Jurkat, Clone E6-1 (cell line): ENCODE data around the gene SNX25.
"Not testable (repeated sequence)": the region's sequence is repeated elsewhere in the genome, so short reads cannot be mapped to it uniquely, and the experiment has no call there.

ENCODE experiments used
- DNase-seq: peaks from one replicate; pipeline ENCODE4 v3.0.0-alpha.2; 2011; ENCODE audit warnings: low read depth, low spot score
- H3K4me3 ChIP-seq: 2 replicates; pipeline ENCODE4 v1.5.1; 2011; ENCODE audit warnings: mild to moderate bottlenecking, low read length, control low read depth, moderate library complexity

The SNX25 gene

DNA sequence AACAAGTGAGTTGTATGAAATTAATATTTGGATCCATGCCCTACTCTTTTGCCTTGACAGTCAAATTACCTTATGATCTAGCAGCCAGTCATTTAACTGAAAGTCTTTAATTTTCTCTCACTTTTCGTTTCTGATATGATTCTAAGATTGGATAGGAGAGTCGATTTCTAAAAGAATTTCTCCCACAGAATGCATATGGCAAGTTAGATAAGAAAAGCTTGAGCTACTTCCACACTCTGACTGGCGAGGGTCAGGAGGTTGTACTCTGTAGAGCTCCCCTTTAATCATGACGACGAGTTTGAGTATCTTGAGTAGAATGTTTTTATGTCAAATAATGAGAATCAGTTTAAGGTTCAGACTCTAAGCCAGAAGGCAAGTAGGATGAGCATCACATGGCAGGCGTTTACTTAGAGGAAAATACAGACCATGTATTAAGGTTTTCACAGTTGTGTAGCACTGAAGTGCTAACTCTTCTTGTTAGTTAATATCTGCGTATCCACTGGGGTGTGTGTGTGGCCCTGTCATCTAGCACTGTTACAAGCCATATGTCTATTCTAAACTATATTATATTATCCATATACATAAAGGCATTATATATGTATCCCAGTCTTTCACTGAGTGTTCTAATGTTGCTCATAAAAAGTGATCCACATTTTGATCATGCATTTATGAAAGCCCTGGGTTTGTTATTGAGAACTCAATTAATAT is 148.5 kb downstream of the SNX25 start:
- no peak overlapping the region for H3K4me3 ChIP-seq
- no peak for DNase-seq

DNA sequence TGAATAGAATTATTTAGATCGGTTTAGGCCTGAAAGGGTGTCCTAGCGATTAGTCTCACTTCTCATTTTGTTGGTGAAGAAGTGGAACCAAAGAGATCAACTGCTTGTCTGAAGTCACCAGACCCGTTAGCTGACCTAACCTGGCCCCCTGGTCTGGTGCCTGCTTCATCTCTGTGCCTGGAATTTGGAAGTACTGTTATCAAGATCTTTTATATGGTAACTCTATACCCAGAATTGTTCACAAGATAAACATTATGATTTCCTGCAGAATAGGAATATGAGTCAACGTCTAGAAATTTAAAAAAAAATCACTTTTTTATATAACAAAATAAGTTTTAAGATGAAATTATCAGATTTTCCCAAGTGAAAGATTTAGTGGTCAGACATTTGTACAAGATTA is 149.1 kb downstream of the SNX25 start:
- no peak overlapping the region for H3K4me3 ChIP-seq
- DNase-seq, result no peak

DNA sequence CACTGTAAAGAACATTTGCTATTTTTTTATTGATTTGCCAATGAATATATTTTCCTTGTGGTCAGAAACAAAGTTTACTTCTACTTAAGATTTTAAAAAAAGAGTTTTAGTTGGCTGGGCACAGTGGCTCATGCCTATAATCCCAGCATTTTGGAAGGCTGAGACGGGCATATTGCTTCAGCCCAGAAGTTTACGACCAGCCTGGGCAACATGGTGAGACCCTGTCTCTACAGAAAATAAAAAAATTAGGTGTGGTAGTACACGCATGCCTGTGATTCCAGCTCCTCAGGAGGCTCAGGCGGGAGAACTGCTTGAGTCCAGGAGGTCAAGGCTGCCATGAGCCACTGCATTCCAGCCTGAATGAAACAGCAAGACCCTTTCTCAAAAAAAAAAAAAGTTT is 149.6 kb downstream of the SNX25 start:
- H3K4me3 ChIP-seq, result no peak overlapping the region
- DNase-seq, result no peak

DNA sequence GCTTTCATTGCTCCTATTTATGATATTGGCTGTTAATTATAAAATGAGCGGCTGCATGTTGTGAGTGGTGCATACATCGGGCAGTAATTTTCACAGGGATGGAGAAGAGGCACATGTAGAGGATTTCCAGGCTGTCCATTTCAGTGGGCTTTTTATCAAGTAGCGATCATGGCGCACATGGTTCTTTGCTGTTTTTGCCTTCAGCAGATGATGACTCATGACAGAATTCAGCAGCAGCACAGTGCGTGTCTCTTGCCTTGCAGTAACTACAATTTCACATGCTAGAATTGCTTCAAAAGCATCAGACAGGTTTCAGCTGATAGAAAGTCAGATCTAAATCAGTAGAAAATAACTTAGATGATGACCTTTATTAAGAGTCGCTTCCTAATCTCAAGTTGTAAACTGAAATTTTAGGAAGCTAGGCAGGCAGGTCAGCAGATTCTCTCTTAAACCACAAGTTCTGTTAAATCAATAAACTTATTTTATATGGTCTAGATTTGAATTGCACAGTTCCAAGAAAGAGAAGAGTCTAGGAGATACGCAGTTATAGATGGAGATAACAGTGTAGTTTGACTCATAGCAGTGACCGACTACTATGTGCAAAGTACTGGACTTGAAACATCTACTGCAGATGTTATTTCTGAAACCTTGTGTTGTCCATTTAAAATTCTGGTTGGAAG is 150.5 kb downstream of the SNX25 start:
- DNase-seq, result no peak

DNA sequence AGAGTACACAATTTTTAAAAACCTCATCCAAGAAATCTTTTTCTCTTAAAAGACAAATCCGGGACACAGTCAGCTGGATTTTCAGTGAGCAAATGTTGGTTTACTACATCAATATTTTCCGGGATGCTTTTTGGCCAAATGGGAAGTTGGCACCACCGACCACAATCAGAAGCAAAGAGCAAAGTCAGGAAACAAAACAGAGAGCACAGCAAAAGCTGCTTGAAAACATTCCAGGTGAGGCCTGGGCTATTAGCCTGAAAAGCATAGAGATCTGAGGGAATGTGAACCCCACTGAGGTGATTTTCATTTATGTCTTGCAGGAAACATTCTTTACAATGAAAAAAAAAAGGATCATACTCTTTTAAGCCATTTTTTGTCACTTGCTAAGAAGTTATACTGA is 152.5 kb downstream of the SNX25 start:
- no peak for DNase-seq
- H3K4me3 ChIP-seq, result no peak overlapping the region

More for the DNA sequence above, 150.5 kb downstream of the SNX25 start:
- H3K4me3 ChIP-seq, result no peak overlapping the region

DNA sequence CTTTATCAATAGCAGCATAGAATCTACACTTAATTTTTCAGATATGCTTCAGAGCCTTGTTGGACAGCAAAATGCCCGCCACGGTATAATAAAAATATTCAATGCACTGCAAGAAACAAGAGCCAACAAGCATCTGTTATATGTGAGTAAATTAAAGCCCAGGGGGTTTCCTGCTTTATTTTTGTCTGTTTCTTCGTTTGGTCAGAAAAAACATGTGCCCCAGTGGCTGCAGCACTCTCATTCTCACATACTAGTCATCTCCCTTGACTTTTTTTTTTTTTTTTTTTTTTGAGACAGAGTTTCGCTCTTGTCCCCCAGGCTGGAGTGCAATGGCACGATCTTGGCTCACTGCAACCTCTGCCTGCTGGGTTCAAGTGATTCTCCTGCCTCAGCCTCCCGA is 153.2 kb downstream of the SNX25 start:
- not testable (repeated sequence) for H3K4me3 ChIP-seq, DNase-seq

DNA sequence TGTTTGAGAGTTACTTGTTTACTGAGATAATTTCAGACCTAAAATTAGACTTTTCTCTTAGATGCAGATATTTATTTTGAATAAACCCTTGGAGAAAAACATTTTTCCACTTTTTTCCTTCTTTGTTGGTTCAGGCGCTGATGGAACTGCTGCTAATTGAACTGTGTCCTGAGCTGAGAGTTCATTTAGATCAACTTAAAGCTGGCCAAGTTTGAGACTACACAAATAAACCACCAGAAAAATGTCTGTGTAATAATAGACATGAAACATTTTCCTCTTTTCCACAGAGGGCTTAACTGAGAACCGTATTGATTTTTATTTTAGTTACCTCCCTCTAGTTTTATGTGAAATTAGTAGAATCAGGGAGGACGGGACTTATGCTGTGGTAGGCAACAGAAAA is 153.9 kb downstream of the SNX25 start:
- no peak overlapping the region for H3K4me3 ChIP-seq
- DNase-seq, result no peak

DNA sequence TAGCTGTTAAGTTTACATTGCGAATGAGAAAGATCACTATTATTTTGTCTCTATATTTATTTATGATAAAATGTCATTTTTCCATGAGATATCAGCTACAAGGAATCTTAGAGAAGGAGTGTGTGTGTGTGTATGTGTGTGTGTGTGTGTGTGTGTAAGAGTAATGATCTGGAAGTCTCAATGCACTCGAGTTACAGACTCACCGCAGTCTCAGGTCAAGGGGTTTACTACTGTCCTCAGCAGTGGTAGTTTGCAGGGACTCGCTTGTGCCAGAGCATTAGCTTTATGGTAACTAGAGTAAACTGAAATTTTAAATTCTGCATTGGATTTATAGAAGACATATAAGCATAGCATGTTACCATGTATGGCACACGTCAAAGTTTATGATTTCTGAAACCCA is 155.5 kb downstream of the SNX25 start:
- DNase-seq, result no peak
- H3K4me3 ChIP-seq, result no peak overlapping the region

DNA sequence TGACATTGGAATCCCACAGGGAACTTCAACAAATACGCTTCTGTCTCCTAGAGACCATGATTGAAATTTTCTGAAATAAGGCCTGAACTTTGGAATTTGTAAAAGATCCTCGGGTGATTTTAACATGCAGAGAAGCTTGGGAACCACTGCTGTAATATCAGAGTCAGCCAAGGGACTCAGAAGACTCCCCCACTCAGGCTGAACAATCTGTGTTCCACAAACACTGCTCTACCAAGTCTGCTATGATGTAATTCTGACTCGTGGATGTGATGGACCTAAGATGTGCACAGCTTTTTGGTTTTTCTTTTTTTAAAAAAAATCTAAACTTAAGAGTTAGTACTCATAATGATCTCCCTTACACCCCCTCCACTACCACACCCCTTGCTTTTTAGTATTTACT is 160.3 kb downstream of the SNX25 start:
- DNase-seq, result no peak
- H3K4me3 ChIP-seq, result no peak overlapping the region

DNA sequence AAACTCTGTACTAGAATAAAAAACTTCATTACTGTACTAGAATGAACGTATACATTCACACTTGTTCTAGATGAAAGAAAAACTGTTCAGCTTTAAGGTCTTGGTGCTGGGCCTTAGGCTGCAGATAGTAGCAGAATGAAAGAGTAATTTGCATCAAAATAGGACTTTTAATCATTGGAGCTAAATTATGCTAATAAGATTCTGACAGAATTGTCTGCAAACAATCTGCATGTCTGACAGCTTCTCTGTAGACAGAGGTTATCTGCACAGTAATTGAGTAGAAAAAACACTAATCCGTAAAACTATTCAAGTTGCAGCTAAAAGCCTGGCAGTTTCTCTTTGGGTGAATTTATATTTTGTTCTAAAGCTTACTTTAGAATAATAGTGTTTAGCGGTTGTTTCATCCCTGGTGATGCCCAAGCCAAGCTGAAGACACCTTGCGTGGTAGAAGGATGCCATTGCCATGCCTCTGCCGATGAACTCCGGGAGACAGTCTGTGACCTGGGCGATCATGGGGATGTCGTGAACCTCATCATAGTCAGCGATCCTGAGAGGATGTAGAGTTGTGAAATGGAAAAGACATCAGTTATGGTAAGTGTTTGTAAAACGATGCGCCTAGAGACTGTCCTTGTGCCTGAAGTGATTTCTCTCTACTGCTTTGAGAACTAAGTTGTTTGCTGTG is 161.0 kb downstream of the SNX25 start:
- no peak for DNase-seq
- no peak overlapping the region for H3K4me3 ChIP-seq

DNA sequence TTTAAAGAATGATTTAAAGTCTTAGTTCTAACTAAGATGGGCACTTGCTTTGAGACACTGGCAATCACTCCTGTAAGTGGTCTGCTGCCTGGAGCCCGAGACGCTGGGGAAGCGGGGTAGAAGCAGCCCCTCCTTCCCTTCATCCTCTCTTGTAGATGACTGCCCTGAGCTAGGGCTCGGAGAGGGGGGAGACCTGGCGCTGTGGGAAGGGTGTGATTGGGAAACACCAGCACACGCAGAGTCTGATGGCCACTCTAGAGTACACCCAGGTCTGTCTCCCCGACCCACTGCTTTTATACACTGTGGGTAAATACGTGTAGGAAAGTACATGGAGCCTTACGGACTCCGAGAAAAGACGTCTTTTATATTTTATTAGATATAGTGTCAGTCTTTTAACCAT is 162.3 kb downstream of the SNX25 start:
- no peak overlapping the region for H3K4me3 ChIP-seq
- DNase-seq, result no peak

DNA sequence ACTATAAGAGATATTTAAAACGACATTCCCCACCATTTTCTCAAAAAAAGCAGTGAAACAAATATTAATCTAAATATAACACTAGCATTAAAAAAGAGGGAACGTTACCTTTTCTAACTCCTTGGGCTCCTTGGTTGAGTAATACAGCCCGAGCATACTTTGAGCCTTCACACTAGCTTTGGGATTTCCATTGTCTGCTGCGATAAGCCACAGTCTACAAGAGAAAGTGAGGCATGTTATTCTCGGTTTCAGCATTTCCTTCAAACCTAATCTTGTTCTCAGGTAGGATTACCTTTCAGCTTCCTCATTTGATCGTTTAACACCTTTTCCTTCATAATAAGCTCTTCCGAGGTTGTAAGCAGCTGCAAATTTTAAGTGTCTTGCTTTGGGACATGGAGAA is 164.6 kb downstream of the SNX25 start:
- DNase-seq, result no peak
- no peak overlapping the region for H3K4me3 ChIP-seq

DNA sequence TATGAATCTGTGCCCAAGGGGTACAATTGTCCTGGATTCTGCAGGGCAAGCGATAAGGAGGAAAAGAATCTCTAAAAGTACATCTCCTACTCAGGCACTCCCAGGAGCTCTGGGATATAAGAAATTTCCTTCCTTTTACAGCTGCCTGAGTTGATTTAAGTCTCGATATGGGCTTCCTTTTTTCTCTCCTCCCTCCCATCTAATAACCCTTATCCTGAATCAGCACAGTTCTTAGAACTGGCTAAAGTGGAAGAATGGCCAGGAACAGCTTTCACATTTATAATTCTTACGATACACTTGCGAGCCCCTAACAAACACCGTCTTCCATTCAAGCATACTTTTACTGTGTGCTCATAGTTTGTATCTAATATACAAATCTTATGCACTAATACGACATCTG is 165.2 kb downstream of the SNX25 start:
- no peak overlapping the region for H3K4me3 ChIP-seq
- DNase-seq, result no peak

DNA sequence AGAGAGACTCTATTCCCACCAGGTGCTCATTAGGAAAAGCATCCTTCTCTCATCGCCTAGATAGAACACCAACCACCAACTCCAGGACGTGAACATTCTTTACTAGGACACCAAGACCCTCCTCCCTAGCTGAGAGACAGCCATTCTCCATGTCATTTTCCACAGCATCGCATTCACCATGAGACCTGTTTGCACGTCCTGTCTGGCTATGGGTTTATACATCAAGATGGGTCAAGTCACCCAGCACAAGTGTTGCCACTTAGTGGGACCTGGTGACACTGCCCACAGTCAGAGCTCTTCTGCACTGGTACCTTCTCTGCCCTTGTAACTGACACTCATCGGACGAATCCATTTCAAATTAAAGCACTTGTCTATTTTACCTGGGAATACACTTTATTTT is 168.9 kb downstream of the SNX25 start:
- no peak overlapping the region for H3K4me3 ChIP-seq
- no peak for DNase-seq

DNA sequence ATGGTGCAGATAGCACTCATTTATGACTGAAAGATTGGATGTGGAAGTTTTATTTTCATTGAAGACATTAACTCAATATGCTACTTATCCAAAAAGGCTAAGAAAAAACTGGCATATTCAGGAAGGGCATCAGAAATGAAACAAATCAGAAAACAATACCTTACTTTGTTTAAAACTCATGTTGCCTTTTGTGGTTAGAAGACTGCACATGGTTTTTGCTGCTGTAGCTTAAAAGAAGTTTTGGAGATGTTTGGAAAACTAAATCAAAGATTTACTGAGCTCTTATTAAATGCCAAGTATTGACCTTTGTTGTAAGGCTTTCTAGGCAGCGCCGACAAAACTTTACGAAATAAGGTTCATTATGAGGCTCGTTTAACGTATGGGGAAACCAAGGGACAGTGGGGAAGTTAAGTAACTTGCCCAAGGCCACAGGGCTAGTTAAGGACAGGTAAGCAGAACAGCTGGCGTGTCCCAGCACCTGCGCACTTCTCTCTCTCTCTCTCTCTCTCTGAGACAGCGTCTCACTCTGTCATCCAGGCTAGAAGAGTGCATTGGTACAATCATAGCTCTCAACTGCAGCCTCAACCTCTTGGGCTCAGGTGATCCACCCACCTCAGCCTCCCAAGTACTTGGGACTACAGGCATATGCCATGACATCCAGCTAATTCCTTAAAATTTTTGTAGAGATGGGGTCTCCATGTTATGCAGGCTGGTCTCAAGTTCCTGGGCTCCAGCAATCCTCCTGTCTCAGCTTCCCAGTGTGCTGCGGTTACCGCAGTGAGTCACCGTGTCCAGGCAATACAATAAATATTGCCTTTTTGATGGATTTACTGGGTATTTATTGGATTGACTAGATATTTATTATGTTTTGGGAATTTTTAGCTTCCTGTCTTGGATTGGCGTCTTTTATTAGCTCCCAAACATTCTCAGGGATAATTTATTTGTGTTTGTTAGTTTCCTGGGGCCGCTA is 170.2 kb downstream of the SNX25 start:
- H3K4me3 ChIP-seq, result no peak overlapping the region
- DNase-seq, result no peak

DNA sequence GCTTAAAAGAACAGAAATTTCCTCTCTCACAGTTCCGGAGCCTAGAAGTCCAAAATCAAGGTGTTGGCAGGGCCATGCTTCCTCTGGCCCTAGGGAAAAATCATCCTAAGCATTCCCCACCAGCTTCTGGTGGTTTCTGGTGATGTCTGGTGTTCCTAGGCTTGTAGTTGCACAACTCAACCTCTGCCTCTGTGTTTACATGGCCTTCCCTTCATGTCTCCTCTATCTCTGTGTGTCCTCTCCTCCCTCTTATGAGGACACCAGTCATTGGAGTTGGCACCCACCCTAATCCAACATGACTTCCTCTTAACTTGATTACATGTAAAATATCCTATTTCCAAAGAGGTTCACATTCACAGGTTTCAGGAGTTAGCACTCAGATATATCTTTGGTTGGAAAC is 170.9 kb downstream of the SNX25 start:
- H3K4me3 ChIP-seq, result no peak overlapping the region
- DNase-seq, result no peak

DNA sequence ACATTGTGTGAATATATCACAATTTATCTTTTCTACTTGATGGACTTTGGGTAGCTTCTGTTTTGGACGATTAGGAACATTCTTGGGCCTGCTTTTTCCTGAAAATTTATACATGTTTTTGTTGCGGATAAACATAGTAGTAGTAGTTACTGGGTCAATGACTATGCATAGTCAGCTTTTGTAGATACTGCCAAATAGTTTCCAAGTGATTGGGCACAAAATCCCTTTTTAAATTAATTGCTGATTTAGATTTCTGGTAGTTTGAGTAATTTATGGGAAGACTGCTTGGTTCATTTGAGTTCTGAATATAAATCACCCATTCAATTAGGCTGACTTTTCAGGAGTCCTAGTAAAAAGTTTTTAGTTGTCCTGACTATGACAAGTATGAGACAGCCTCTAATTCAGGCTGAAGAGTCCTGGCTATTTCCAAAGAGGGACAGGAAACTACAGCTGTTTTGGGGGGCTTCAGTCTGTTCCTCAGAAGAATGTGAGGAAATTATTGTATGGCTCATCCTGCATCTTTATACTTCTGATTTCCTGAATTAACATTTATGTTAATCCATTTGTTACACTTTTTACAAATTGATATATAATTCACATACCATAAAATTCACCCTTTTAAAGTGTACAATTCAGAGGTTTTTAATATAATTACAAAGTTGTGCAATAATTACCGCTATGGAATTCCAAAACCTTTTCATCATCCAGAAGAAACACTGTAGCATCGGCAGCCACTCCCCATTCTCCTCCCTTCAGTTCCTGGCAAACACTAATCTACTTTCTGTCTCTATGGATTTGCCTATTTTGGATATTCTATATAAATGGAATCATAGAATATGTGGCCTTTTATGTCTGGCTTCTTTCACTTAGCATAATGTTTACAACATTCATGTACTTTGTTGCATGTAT is 172.1 kb downstream of the SNX25 start:
- H3K4me3 ChIP-seq, result no peak overlapping the region

DNA sequence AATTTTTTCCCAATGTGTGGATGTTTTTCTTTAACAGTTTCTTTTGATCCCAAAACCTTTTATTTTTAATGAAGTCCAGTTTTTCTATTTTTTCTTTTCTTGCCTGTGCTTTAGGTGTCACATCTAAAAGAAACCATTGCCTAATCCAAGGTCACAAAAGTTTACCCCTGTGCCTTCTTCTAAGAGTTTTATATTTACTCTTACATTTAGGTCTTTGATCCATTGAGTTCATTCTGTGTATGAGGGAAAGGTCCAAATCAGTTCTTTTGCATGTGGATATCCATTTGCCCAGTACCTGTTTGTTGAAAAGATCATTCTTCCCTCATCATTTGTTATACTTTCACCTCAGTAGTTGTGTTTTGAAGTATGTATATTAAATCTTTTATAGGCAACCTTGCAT is 173.4 kb downstream of the SNX25 start:
- DNase-seq, result no peak
- H3K4me3 ChIP-seq, result no peak overlapping the region

More for the DNA sequence above, 172.1 kb downstream of the SNX25 start:
- no peak for DNase-seq
